Measurements from ENCODE around the gene ARFGEF3. TPM values are rescaled to one million over a fixed set of nuclear protein-coding genes. Genes with fewer than 3 reads are reported as not detected.

The ARFGEF3 gene
- total and polyA plus RNA-seq, 2 donors (not counting 1 experiment from before 2014, with no cell fraction given) = not detected

GRCh38 chr6:138235205-138235604 is 73.5 kb downstream of the ARFGEF3 start:
- no peak overlapping the region for H3K4me2 ChIP-seq (replicated peaks; ENCODE audit: low read depth, low read length, poor library complexity, severe bottlenecking)

DNA sequence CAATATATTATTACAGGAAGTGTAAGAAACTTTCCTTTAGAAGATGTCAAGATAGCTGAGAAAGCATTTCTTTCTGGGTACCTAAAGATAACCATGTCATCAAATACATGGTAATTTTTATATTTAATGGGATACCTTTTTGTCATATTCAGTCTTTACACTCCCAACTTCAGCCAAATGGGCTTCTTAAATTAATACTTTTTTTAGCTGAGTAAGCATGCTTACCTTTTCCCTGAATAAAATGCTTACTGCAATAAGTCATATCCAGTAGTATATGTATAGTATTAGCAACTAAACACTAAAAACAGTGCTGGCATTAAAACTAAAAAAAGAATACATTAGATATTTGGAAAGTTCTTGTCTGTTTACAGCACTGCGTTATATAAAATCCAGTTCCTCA is 74.0 kb downstream of the ARFGEF3 start:
- Histone ChIP-seq H4K20me1 (ENCODE audit: control insufficient read depth, insufficient read depth, low read length, poor library complexity, severe bottlenecking) (no peaks in the 10 kb centered on the region), H3K27me3 (replicated peaks in 1 of 4; ENCODE audit: control extremely low read depth in 1 of 4, control insufficient read depth in 3 of 4, insufficient read depth in 4 of 4, low read length in 3 of 4) (peaks cover 0 to 7% (median 0%) of the 10 kb centered on the region in 4 experiments), H3K9me3 (ENCODE audit: control extremely low read depth in 1 of 3, control insufficient read depth in 2 of 3, insufficient read depth in 1 of 3, low read length in 2 of 3) (no peaks in the 10 kb centered on the region), H3K4me2 (replicated peaks; ENCODE audit: low read depth, low read length, poor library complexity, severe bottlenecking) (no peak overlapping the region), H3K9ac (ENCODE audit: low read length) (no peak overlapping the region), H3K4me1 (ENCODE audit: control insufficient read depth in 2 of 2, insufficient read depth in 2 of 2, low read length in 2 of 2) (peaks cover 6 to 10% of the 10 kb centered on the region in 2 donors), H3K36me3 (replicated peaks in 1 of 2; ENCODE audit: control extremely low read depth in 1 of 2, control insufficient read depth in 1 of 2, extremely low read depth in 1 of 2, insufficient read depth in 2 of 2, low read length in 1 of 2) (no peaks in the 10 kb centered on the region), H2AFZ (ENCODE audit: insufficient read depth, low read depth, low read length, poor library complexity, severe bottlenecking) (no peak overlapping the region), H3K4me3 (ENCODE audit: control extremely low read depth in 1 of 5, extremely low read depth in 1 of 5, insufficient read depth in 1 of 5, low read depth in 2 of 5, low read length in 4 of 5) (no peak overlapping the region), H3K79me2 (ENCODE audit: control insufficient read depth, insufficient read depth, low read length) (no peaks in the 10 kb centered on the region), H3K27ac (ENCODE audit: low read length in 2 of 2) (no peak overlapping the region)
- Mint-ChIP-seq H3K4me3 (no peak overlapping the region), H3K27ac (no peak overlapping the region), H3K27me3 (peaks cover 19% of the 10 kb centered on the region), H3K9me3 (ENCODE audit: insufficient read depth) (no peaks in the 10 kb centered on the region), H3K4me1 (peaks cover 15% of the 10 kb centered on the region)
- intact Hi-C loops (cut with micrococcal nuclease) = no loop called here
- no peak for DNase-seq
- ChIA-PET POLR2A (no interaction called here), CTCF (no interaction called here)
- TF ChIP-seq, protein P1, sequence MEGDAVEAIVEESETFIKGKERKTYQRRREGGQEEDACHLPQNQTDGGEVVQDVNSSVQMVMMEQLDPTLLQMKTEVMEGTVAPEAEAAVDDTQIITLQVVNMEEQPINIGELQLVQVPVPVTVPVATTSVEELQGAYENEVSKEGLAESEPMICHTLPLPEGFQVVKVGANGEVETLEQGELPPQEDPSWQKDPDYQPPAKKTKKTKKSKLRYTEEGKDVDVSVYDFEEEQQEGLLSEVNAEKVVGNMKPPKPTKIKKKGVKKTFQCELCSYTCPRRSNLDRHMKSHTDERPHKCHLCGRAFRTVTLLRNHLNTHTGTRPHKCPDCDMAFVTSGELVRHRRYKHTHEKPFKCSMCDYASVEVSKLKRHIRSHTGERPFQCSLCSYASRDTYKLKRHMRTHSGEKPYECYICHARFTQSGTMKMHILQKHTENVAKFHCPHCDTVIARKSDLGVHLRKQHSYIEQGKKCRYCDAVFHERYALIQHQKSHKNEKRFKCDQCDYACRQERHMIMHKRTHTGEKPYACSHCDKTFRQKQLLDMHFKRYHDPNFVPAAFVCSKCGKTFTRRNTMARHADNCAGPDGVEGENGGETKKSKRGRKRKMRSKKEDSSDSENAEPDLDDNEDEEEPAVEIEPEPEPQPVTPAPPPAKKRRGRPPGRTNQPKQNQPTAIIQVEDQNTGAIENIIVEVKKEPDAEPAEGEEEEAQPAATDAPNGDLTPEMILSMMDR (IDR thresholded peaks at IDR 0.05) = no peak
- TF ChIP-seq EZH2 (IDR thresholded peaks at IDR 0.05; ENCODE audit: borderline replicate concordance, insufficient read depth, low read depth, low read length, poor library complexity, severe bottlenecking) = no peak
- WGBS (ENCODE audit: insufficient coverage) = no CpG with 5 or more reads among the region's 1 CpG
- no peak for ATAC-seq (ENCODE audit: low read depth)

More at GRCh38 chr6:138235205-138235604, 73.5 kb downstream of the ARFGEF3 start:
- Histone ChIP-seq H2AFZ (ENCODE audit: insufficient read depth, low read depth, low read length, poor library complexity, severe bottlenecking) (no peak overlapping the region), H4K20me1 (ENCODE audit: control insufficient read depth, insufficient read depth, low read length, poor library complexity, severe bottlenecking) (no peaks in the 10 kb centered on the region), H3K4me3 (ENCODE audit: control extremely low read depth in 1 of 5, extremely low read depth in 1 of 5, insufficient read depth in 1 of 5, low read depth in 2 of 5, low read length in 4 of 5) (no peak overlapping the region), H3K79me2 (ENCODE audit: control insufficient read depth, insufficient read depth, low read length) (no peaks in the 10 kb centered on the region), H3K27ac (ENCODE audit: low read length in 2 of 2) (no peak overlapping the region), H3K27me3 (replicated peaks in 1 of 4; ENCODE audit: control extremely low read depth in 1 of 4, control insufficient read depth in 3 of 4, insufficient read depth in 4 of 4, low read length in 3 of 4) (peaks cover 0 to 3% (median 0%) of the 10 kb centered on the region in 4 experiments), H3K9me3 (ENCODE audit: control extremely low read depth in 1 of 3, control insufficient read depth in 2 of 3, insufficient read depth in 1 of 3, low read length in 2 of 3) (no peaks in the 10 kb centered on the region), H3K9ac (ENCODE audit: low read length) (no peak overlapping the region), H3K4me1 (ENCODE audit: control insufficient read depth in 2 of 2, insufficient read depth in 2 of 2, low read length in 2 of 2) (peaks cover 6 to 10% of the 10 kb centered on the region in 2 donors), H3K36me3 (replicated peaks in 1 of 2; ENCODE audit: control extremely low read depth in 1 of 2, control insufficient read depth in 1 of 2, extremely low read depth in 1 of 2, insufficient read depth in 2 of 2, low read length in 1 of 2) (no peaks in the 10 kb centered on the region)
- no peak for ATAC-seq (ENCODE audit: low read depth)
- CTCF ChIA-PET = no interaction called here
- no CpG with 5 or more reads among the region's 1 CpG for WGBS (ENCODE audit: insufficient coverage)
- Mint-ChIP-seq H3K27ac (no peak overlapping the region), H3K27me3 (peaks cover 15% of the 10 kb centered on the region), H3K4me3 (no peak overlapping the region), H3K4me1 (peaks cover 15% of the 10 kb centered on the region), H3K9me3 (ENCODE audit: insufficient read depth) (no peaks in the 10 kb centered on the region)
- POLR2A ChIA-PET = no interaction called here
- no peak for DNase-seq
- intact Hi-C loops (cut with micrococcal nuclease) = no loop called here
- TF ChIP-seq EZH2 (IDR thresholded peaks at IDR 0.05; ENCODE audit: borderline replicate concordance, insufficient read depth, low read depth, low read length, poor library complexity, severe bottlenecking) = no peak
- TF ChIP-seq, protein P1 (IDR thresholded peaks at IDR 0.05) = no peak
